Esophagus squamous epithelium (tissue), 5 donors: ENCODE data around the gene TTC27. TPM values are rescaled to one million over a fixed set of nuclear protein-coding genes. Genes with fewer than 3 reads are reported as not detected.

Experiments used
- DNase-seq: peaks from one replicate; lab custom pipeline; 2025; lab: John Stamatoyannopoulos, UW
- H3K27ac ChIP-seq, 4 donors: fragments of 200-600 bp; sonication (generic); one replicate each; pipeline ENCODE4 v1.5.1; 2016 to 2019; ENCODE audit warnings: mild to moderate bottlenecking in 1 of 4
- H3K27me3 ChIP-seq, 4 donors: fragments of 200-600 bp; sonication (generic); 1 replicate in 3 of 4; 2 replicates in 1 of 4; pipeline versions ENCODE4 v1.5.1 to v1.6.0; 2017 to 2021; ENCODE audit warnings: antibody characterized with exemption in 1 of 4
- H3K36me3 ChIP-seq, 3 donors: fragments of 200-600 bp; sonication (generic); one replicate each; pipeline ENCODE4 v1.5.1; 2016 to 2019
- H3K4me1 ChIP-seq, 3 donors: fragments of 200-600 bp; sonication (generic); one replicate each; pipeline ENCODE4 v1.5.1; 2017 to 2019
- H3K4me3 ChIP-seq, 4 donors: fragments of 200-600 bp; sonication (generic); 1 replicate in 3 of 4; 2 replicates in 1 of 4; pipeline ENCODE4 v1.5.1; 2016 to 2019; ENCODE audit warnings: mild to moderate bottlenecking in 2 of 4, moderate library complexity in 1 of 4
- H3K9me3 ChIP-seq, 3 donors: fragments of 200-600 bp; sonication (generic); one replicate each; pipeline ENCODE4 v1.5.1; 2016 to 2019
- POLR2A ChIP-seq, 4 donors: fragments of 450-650 bp; IDR thresholded peaks; one replicate each; pipeline ENCODE4 v1.6.1; 2017; ENCODE audit warnings: antibody characterized with exemption in 4 of 4, mild to moderate bottlenecking in 4 of 4, moderate library complexity in 3 of 4
- WGBS, 2 donors: methylation state at CpG; one replicate each; pipeline ENCODE4 v1.1.5; 2018; 5-methylcytosine and 5-hydroxymethylcytosine counted together
- intact Hi-C: fragments of 100-400 bp; cut with DNase I; formaldehyde crosslinking; loops from one replicate; pipeline ENCODE4 v1.15.0; 2022
- total RNA-seq, 4 donors: library from RNA; depleted of rRNA; stranded (reverse); fragments of >200 nt; gene quantifications; one replicate each; pipeline ENCODE4 v1.1.0, GENCODE V29; 2016
- TF ChIP-seq, protein P1 (sequence below), 6 experiments: fragments of 450-650 bp in 4 of 6; fragments of 200-600 bp in 2 of 6; sonication (generic) in 2 of 6; IDR thresholded peaks; one replicate each; pipeline ENCODE4 v1.5.1; 2016 to 2019; ENCODE audit warnings: antibody characterized with exemption in 6 of 6, mild to moderate bottlenecking in 4 of 6, moderate library complexity in 4 of 6
- donor health status: DM: yes; HTN: yes; CAD: no.

Gene TTC27
- total RNA-seq, 4 donors from 2014 or later: 9.2 to 18.4 (median 16.6) TPM

DNA sequence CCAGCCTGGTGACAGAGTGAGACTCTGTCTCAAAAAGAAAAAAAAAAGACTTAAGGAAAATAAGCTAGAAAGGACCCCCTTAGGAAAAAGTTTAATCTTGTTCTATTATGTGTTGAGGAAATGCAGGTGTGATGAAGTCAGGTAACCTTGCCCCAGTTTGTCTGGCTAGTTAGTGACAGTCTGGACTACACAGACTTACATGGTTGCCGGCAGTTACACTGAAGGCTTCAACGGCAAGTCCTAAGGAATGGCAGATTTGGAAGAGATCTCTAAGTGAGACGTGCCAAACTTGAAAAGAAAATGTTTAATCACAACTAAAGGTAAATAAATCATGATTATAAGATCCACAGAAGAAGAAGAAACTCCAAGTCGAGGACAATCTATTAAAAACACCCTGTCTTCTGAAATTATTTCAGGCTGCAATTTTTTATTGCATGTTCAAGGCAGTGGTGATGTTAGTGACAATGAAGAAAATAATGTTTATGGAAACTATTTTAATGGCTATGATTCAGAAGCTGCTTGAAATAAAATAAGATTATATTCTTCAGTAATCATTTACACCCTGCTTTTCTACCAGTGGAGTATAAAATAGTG lies 84.2 kb downstream of the TTC27 start:
- H3K4me1 ChIP-seq: peaks cover 0 to 28% (median 9%) of the 10 kb centered on the region in 3 donors
- TF ChIP-seq, protein P1, sequence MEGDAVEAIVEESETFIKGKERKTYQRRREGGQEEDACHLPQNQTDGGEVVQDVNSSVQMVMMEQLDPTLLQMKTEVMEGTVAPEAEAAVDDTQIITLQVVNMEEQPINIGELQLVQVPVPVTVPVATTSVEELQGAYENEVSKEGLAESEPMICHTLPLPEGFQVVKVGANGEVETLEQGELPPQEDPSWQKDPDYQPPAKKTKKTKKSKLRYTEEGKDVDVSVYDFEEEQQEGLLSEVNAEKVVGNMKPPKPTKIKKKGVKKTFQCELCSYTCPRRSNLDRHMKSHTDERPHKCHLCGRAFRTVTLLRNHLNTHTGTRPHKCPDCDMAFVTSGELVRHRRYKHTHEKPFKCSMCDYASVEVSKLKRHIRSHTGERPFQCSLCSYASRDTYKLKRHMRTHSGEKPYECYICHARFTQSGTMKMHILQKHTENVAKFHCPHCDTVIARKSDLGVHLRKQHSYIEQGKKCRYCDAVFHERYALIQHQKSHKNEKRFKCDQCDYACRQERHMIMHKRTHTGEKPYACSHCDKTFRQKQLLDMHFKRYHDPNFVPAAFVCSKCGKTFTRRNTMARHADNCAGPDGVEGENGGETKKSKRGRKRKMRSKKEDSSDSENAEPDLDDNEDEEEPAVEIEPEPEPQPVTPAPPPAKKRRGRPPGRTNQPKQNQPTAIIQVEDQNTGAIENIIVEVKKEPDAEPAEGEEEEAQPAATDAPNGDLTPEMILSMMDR (IDR thresholded peaks at IDR 0.05): no peak
- no peak for TF ChIP-seq POLR2A (IDR thresholded peaks at IDR 0.05)
- 24 to 29% methylated on average over 4 of the region's 4 CpGs for WGBS, 2 donors
- peak overlapping the region in 1 of 4 donors; percentile 29 for H3K27ac ChIP-seq
- H3K4me3 ChIP-seq: no peak overlapping the region
- peaks cover 0 to 13% (median 0%) of the 10 kb centered on the region in 3 donors for H3K36me3 ChIP-seq
- intact Hi-C loops: no loop called here
- H3K9me3 ChIP-seq: no peaks in the 10 kb centered on the region
- DNase-seq: no peak
- no peaks in the 10 kb centered on the region for H3K27me3 ChIP-seq

DNA sequence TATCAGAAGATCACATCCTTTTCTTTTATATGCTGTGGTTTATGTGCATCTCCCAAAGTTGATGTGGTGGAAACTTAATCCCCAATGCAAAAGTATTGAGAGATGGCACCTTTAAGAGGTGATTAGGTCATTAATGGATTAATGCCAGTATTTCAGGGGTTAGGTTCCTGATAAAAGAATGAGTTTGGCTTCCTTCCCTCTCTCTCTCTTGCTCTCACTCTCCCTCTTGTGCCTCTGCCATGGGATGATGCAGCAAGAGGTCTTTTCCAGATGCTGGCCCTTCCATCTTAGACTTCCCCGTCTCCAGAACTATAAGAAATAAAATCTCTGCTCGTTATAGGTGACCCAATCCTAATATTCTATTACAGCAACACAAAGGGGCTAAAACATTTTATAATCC lies 85.0 kb downstream of the TTC27 start:
- Histone ChIP-seq H3K27ac (no peak overlapping the region), H3K9me3 (no peaks in the 10 kb centered on the region), H3K27me3 (no peaks in the 10 kb centered on the region), H3K36me3 (peaks cover 0 to 10% (median 0%) of the 10 kb centered on the region in 3 donors), H3K4me3 (no peak overlapping the region), H3K4me1 (peaks cover 0 to 28% (median 9%) of the 10 kb centered on the region in 3 donors)
- WGBS, 2 donors: 85 to 88% methylated on average over 2 of the region's 2 CpGs
- no peak for DNase-seq
- intact Hi-C loops: no loop called here
- TF ChIP-seq, protein P1 (IDR thresholded peaks at IDR 0.05): no peak
- TF ChIP-seq POLR2A (IDR thresholded peaks at IDR 0.05): no peak

DNA sequence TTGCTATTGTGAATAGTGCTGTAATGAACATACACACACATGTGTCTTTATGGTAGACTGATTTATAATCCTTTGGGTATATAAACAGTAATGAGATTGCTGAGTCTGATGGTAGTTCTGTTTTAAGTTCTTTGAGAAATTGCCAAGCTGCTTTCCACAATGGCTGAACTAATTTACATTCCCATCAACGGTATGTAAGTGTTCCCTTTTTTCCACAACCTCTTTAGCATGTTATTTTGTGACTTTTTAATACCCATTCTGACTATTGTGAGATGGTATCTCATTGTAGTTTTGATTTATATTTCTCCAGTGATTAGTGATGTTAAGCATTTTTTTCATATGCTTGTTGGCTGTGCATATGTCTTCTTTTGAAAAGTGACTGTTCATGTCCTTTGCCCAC lies 86.7 kb downstream of the TTC27 start:
- Histone ChIP-seq H3K36me3 (peaks cover 0 to 10% (median 0%) of the 10 kb centered on the region in 3 donors), H3K4me3 (no peak overlapping the region), H3K27ac (no peak overlapping the region), H3K27me3 (no peaks in the 10 kb centered on the region), H3K9me3 (no peaks in the 10 kb centered on the region), H3K4me1 (peaks cover 0 to 28% (median 9%) of the 10 kb centered on the region in 3 donors)
- intact Hi-C loops: no loop called here
- DNase-seq: no peak
- TF ChIP-seq, protein P1 (IDR thresholded peaks at IDR 0.05): no peak
- no peak for TF ChIP-seq POLR2A (IDR thresholded peaks at IDR 0.05)
- 53 to 86% methylated on average over 1 of the region's 1 CpG for WGBS, 2 donors

DNA sequence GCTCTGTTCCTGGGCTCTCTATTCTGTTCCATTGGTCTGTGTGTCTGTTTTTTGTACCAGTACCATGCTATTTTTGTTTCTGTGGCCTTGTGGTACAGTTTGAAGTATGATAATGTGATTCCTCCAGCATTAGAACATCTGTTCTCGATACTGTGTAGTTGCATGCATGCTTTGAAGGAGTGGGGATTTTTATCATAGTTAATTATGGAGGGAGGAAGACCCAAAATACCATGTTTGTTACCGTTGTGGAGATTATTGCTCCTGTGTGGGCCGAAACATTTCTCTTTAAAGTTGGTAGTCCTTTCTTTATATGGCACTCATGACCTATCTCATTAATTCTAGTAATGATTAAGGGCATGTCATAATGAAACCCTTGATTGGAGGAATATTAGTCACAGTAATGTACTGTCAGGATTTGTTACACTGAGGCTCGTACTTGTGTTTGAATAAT lies 87.6 kb downstream of the TTC27 start:
- no peak for DNase-seq
- H3K4me3 ChIP-seq: no peak overlapping the region
- no peaks in the 10 kb centered on the region for H3K9me3 ChIP-seq
- peaks cover 0 to 28% (median 9%) of the 10 kb centered on the region in 3 donors for H3K4me1 ChIP-seq
- no peak overlapping the region for H3K27ac ChIP-seq
- TF ChIP-seq, protein P1 (IDR thresholded peaks at IDR 0.05): no peak
- TF ChIP-seq POLR2A (IDR thresholded peaks at IDR 0.05): no peak
- 24 to 54% methylated on average over 4 of the region's 4 CpGs for WGBS, 2 donors
- H3K36me3 ChIP-seq: peaks cover 0 to 10% (median 0%) of the 10 kb centered on the region in 3 donors
- intact Hi-C loops: no loop called here
- no peaks in the 10 kb centered on the region for H3K27me3 ChIP-seq

DNA sequence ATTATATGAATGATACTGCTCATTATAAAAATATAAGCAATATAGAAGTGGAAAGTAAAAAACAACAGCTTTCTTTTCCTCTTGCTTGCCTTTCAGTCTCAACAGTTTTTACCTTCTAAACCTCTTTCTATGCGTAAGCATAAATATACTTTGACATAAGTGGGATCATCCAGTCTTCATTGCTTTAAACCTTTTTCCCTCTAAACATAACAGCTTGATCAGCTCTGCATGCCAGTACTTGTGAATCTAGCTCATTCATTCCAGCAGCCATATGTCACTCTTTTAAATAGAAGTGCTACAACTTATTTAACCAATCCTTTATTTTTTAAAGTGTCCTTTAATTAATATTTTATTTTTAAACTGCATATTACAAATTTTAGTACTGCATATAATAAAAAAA lies 88.1 kb downstream of the TTC27 start:
- TF ChIP-seq POLR2A (IDR thresholded peaks at IDR 0.05): no peak
- TF ChIP-seq, protein P1 (IDR thresholded peaks at IDR 0.05): no peak
- WGBS, 2 donors: 55 to 66% methylated on average over 1 of the region's 1 CpG
- Histone ChIP-seq H3K9me3 (no peaks in the 10 kb centered on the region), H3K36me3 (peaks cover 0 to 10% (median 0%) of the 10 kb centered on the region in 3 donors), H3K4me3 (no peak overlapping the region), H3K27ac (no peak overlapping the region), H3K4me1 (peaks cover 0 to 25% (median 9%) of the 10 kb centered on the region in 3 donors), H3K27me3 (no peaks in the 10 kb centered on the region)
- intact Hi-C loops: no loop called here
- DNase-seq: no peak
